GM12878 (cell line): ENCODE results near the gene VCL. TPM values are rescaled to one million over a fixed set of nuclear protein-coding genes. Genes with fewer than 3 reads are reported as not detected.

Experiments used
- ATAC-seq: fragments of 200-7000 bp; cut with Tn5 transposase; 3 replicates; pipeline ENCODE4 v1.9.1; 2020; ENCODE audit warnings: mild to moderate bottlenecking, moderate library complexity
- BruUV-seq: library from RNA; stranded (reverse); fragments of 400-500 nt; replicated peaks from 2 replicates; lab custom pipeline; 2021; lab: Mats Ljungman, UMichigan
- CTCF ChIA-PET: fragments of 300-600 bp; sonication (Branson Sonifier 250); formaldehyde crosslinking; extraction: SDS; loops from one replicate; lab custom pipeline; 2021; ENCODE audit warnings: inconsistent platforms; lab: Yijun Ruan, JAX
- POLR2A ChIA-PET: fragments of 350-600 bp; formaldehyde crosslinking; extraction: SDS; loops from one replicate; lab custom pipeline; 2021; ENCODE audit warnings: inconsistent platforms; lab: Charles Lee
- RAD21 ChIA-PET: fragments of 300-600 bp; sonication (Branson Sonifier 250); formaldehyde crosslinking; loops from one replicate; lab custom pipeline; 2023; ENCODE audit warnings: antibody characterized with exemption; ENCODE audit not compliant: unreplicated experiment; lab: Charles Lee
- SMC1A ChIA-PET: fragments of 300-600 bp; sonication (Branson Sonifier 250); formaldehyde crosslinking; loops from one replicate; lab custom pipeline; 2023; ENCODE audit not compliant: unreplicated experiment, uncharacterized antibody; lab: Charles Lee
- DNase-seq: peaks from one replicate; pipeline ENCODE4 v3.0.0-alpha.2; 2011; ENCODE audit warnings: low read depth, low spot score
- FAIRE-seq: peaks from 3 replicates; lab custom pipeline; 2011; peaks lifted over from hg19 to GRCh38; lab: Jason Lieb, UNC
- H2AFZ ChIP-seq: 2 replicates; pipeline ENCODE4 v1.6.0; 2011; ENCODE audit warnings: low read depth, low read length, control low read depth; ENCODE audit not compliant: control insufficient read depth
- H3K27ac ChIP-seq: 2 replicates; pipeline ENCODE4 v1.5.1; 2011; ENCODE audit warnings: control low read depth; ENCODE audit not compliant: control insufficient read depth, insufficient read depth
- H3K27me3 ChIP-seq, 2 experiments: replicated peaks in 1 of 2; 2 replicates each; pipeline versions ENCODE4 v1.6.0 to v1.6.1; 2011; ENCODE audit warnings: low read length in 1 of 2; ENCODE audit not compliant: control insufficient read depth in 2 of 2, insufficient read depth in 2 of 2
- H3K36me3 ChIP-seq, 2 experiments: 2 replicates each; pipeline ENCODE4 v1.5.1; 2011; ENCODE audit warnings: low read length in 1 of 2; ENCODE audit not compliant: control insufficient read depth in 2 of 2, insufficient read depth in 2 of 2
- H3K4me1 ChIP-seq: 2 replicates; pipeline ENCODE4 v1.6.1; 2011; ENCODE audit warnings: mild to moderate bottlenecking, low read length, moderate library complexity, mixed read lengths; ENCODE audit not compliant: control insufficient read depth, insufficient read depth
- H3K4me2 ChIP-seq: 2 replicates; pipeline ENCODE4 v1.6.0; 2011; ENCODE audit warnings: control low read depth; ENCODE audit not compliant: control insufficient read depth, insufficient read depth
- H3K4me3 ChIP-seq: fragments of 200-600 bp; sonication (generic); 2 replicates; pipeline ENCODE4 v1.5.1; 2016
- H3K79me2 ChIP-seq: 2 replicates; pipeline ENCODE4 v1.6.0; 2011; ENCODE audit warnings: low read length; ENCODE audit not compliant: control insufficient read depth, insufficient read depth
- H3K9ac ChIP-seq: 2 replicates; pipeline ENCODE4 v1.8.0; 2011; ENCODE audit warnings: low read length, control low read depth, mixed read lengths; ENCODE audit not compliant: control insufficient read depth, insufficient read depth
- H3K9me3 ChIP-seq: replicated peaks from 3 replicates; pipeline ENCODE4 v1.5.1; 2011; ENCODE audit warnings: mild to moderate bottlenecking, low read length; ENCODE audit not compliant: control insufficient read depth, insufficient read depth
- H4K20me1 ChIP-seq: 2 replicates; pipeline ENCODE4 v1.6.0; 2011; ENCODE audit not compliant: control insufficient read depth, insufficient read depth
- KAT2A ChIP-seq: conservative IDR thresholded peaks from 2 replicates; pipeline ENCODE4 v1.6.1; 2011; ENCODE audit warnings: low read depth, low read length; ENCODE audit not compliant: control insufficient read depth
- MEF2A ChIP-seq: IDR thresholded peaks from 2 replicates; pipeline ENCODE4 v1.6.1; 2011; ENCODE audit warnings: low read depth, mild to moderate bottlenecking, low read length, moderate library complexity; ENCODE audit not compliant: insufficient read depth
- WGBS: methylation state at CpG from one replicate; pipeline ENCODE4 v1.1.6; 2016; ENCODE audit warnings: low lambda C conversion rate; ENCODE audit not compliant: insufficient replicate concordance, insufficient coverage; ENCODE audit errors: missing lambda C conversion rate; 5-methylcytosine and 5-hydroxymethylcytosine counted together
- in situ Hi-C: fragments of 300-500 bp; cut with MboI; formaldehyde crosslinking; loops from 9 replicates; pipeline ENCODE4 v1.14.3; 2018; ENCODE audit warnings: mixed read lengths
- intact Hi-C: fragments of 100-400 bp; cut with micrococcal nuclease; formaldehyde crosslinking; loops from one replicate; pipeline ENCODE4 v1.14.2; 2022; ENCODE audit not compliant: unreplicated experiment
- polyA plus RNA-seq, 11 experiments: library from polyadenylated mRNA; depleted of rRNA in 4 of 11; unstranded in 6 of 11; stranded (reverse) in 5 of 11; fragments of >200 nt; fragmentation: Nextera tagmentation in 4 of 11; fragmentation: Illumina TruSeq in 1 of 11; extraction: Ambion mirVana in 4 of 11; extraction: Trizol in 1 of 11; gene quantifications; 1 replicate in 1 of 11; 2 replicates in 10 of 11; pipeline versions ENCODE4 v1.2.1 to v1.2.3, GENCODE V29; 2011 to 2016; ENCODE audit warnings: inconsistent platforms in 2 of 11, missing spikeins in 2 of 11, low read depth in 1 of 11
- total RNA-seq, 4 experiments: library from RNA; depleted of rRNA in 3 of 4; stranded (reverse); fragments of >200 nt in 3 of 4; fragmentation: Illumina TruSeq in 1 of 4; extraction: Trizol in 1 of 4; gene quantifications; 2 replicates each; pipeline versions ENCODE4 v1.2.1 to v1.2.3, GENCODE V29; 2013 to 2021
- TF ChIP-seq, protein P1 (sequence below): IDR thresholded peaks from 2 replicates; pipeline ENCODE4 v1.6.1; 2012; ENCODE audit warnings: mild to moderate bottlenecking, low read depth, low read length
- TF ChIP-seq, protein P2 (sequence below), 3 experiments: IDR thresholded peaks in 2 of 3; conservative IDR thresholded peaks in 1 of 3; 2 replicates each; pipeline ENCODE4 v1.5.1; 2011; ENCODE audit warnings: low read depth in 3 of 3, low read length in 3 of 3, mild to moderate bottlenecking in 3 of 3, control low read depth in 2 of 3, moderate library complexity in 2 of 3, inconsistent platforms in 1 of 3, mixed read lengths in 1 of 3; ENCODE audit not compliant: control insufficient read depth in 2 of 3, insufficient read depth in 1 of 3; ENCODE audit errors: extremely low read depth in 1 of 3

Gene VCL
- total and polyA plus RNA-seq, 10 of the 15 experiments (the other 5 are each of a cell fraction or from before 2014, with no cell fraction given), result 6.7 to 54.6 (median 24.3) TPM

DNA sequence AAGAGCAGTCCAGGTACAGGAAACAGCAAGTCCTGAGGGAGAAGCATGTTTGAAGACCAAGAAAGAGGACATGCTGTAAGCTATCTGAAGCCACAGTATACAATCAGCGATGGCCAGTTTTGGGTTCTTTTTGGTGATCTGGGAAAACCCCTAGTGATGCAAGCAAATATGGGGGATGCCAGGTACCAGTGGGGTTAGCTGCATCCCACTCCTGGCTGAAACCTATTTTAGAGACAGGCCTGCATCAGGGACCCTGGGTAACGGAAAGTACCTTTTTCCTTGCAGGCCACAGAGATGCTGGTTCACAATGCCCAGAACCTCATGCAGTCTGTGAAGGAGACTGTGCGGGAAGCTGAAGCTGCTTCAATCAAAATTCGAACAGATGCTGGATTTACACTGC lies 119.8 kb downstream of the VCL start (continued):
- TF ChIP-seq, protein P1, sequence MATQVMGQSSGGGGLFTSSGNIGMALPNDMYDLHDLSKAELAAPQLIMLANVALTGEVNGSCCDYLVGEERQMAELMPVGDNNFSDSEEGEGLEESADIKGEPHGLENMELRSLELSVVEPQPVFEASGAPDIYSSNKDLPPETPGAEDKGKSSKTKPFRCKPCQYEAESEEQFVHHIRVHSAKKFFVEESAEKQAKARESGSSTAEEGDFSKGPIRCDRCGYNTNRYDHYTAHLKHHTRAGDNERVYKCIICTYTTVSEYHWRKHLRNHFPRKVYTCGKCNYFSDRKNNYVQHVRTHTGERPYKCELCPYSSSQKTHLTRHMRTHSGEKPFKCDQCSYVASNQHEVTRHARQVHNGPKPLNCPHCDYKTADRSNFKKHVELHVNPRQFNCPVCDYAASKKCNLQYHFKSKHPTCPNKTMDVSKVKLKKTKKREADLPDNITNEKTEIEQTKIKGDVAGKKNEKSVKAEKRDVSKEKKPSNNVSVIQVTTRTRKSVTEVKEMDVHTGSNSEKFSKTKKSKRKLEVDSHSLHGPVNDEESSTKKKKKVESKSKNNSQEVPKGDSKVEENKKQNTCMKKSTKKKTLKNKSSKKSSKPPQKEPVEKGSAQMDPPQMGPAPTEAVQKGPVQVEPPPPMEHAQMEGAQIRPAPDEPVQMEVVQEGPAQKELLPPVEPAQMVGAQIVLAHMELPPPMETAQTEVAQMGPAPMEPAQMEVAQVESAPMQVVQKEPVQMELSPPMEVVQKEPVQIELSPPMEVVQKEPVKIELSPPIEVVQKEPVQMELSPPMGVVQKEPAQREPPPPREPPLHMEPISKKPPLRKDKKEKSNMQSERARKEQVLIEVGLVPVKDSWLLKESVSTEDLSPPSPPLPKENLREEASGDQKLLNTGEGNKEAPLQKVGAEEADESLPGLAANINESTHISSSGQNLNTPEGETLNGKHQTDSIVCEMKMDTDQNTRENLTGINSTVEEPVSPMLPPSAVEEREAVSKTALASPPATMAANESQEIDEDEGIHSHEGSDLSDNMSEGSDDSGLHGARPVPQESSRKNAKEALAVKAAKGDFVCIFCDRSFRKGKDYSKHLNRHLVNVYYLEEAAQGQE, result no peak
- TF ChIP-seq MEF2A, result 0 out of 2 replicates have a peak, but pooled peaks have one; percentile 33

DNA sequence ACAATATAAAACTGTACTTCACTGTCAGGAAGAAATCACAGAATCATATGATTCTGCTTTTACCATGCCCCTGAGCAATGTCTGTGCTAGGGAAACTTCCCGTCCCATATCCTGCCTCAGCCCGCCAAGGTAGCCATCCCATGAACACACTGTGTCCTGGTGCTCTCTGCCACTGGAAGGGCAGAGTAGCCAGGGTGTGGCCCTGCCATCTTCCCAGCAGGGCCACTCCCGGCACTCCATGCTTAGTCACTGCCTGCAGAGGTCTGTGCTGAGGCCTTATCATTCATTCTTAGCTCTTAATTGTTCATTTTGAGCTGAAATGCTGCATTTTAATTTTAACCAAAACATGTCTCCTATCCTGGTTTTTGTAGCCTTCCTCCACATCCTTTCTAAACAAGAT lies 120.9 kb downstream of the VCL start:
- no peak for FAIRE-seq
- TF ChIP-seq KAT2A, result no peak
- TF ChIP-seq, protein P2, sequence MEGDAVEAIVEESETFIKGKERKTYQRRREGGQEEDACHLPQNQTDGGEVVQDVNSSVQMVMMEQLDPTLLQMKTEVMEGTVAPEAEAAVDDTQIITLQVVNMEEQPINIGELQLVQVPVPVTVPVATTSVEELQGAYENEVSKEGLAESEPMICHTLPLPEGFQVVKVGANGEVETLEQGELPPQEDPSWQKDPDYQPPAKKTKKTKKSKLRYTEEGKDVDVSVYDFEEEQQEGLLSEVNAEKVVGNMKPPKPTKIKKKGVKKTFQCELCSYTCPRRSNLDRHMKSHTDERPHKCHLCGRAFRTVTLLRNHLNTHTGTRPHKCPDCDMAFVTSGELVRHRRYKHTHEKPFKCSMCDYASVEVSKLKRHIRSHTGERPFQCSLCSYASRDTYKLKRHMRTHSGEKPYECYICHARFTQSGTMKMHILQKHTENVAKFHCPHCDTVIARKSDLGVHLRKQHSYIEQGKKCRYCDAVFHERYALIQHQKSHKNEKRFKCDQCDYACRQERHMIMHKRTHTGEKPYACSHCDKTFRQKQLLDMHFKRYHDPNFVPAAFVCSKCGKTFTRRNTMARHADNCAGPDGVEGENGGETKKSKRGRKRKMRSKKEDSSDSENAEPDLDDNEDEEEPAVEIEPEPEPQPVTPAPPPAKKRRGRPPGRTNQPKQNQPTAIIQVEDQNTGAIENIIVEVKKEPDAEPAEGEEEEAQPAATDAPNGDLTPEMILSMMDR (IDR thresholded peaks at IDR 0.05 in 2 of 3, conservative IDR thresholded peaks at IDR 0.05 in 1 of 3; ENCODE audit: control insufficient read depth in 2 of 3, extremely low read depth in 1 of 3, insufficient read depth in 1 of 3, low read depth in 3 of 3, low read length in 3 of 3), result no peak

More for the DNA sequence above, 120.9 kb downstream of the VCL start:
- BruUV-seq, result no TSS peak
- H3K4me3 ChIP-seq, result no peak overlapping the region
- CTCF ChIA-PET, result interaction anchor here (0.6 to 1.7 kb wide), 4 partner anchors 9 to 95 kb away, joined by 3 to 9 read pairs (median 5); no protein-coding TSS in a partner anchor
- peaks cover 10% of the 10 kb centered on the region for H3K4me1 ChIP-seq
- POLR2A ChIA-PET, result no interaction called here
- DNase-seq (no peak), ATAC-seq (no peak)
- H3K27me3 ChIP-seq, result no peaks in the 10 kb centered on the region
- no peaks in the 10 kb centered on the region for H3K79me2 ChIP-seq
- no peak overlapping the region for H3K9ac ChIP-seq
- H3K36me3 ChIP-seq, result peaks cover 12 to 40% of the 10 kb centered on the region in 2 experiments
- intact Hi-C loops, result loop anchor here (5.0 kb wide), 1 partner anchor 113 kb away; no protein-coding TSS in a partner anchor
- no peaks in the 10 kb centered on the region for H3K9me3 ChIP-seq
- SMC1A ChIA-PET, result interaction anchor here (1.0 to 1.6 kb wide), 2 partner anchors 37 to 92 kb away, joined by 3 to 4 read pairs; no protein-coding TSS in a partner anchor
- no peak overlapping the region for H3K4me2 ChIP-seq
- RAD21 ChIA-PET, result interaction anchor here (0.8 to 1.5 kb wide), 3 partner anchors 17 to 233 kb away, joined by 3 to 5 read pairs (median 3); no protein-coding TSS in a partner anchor
- in situ Hi-C loops, result no loop called here
- H2AFZ ChIP-seq, result no peak overlapping the region
- no peaks in the 10 kb centered on the region for H4K20me1 ChIP-seq
- H3K27ac ChIP-seq, result no peak overlapping the region
- WGBS, result 93% methylated on average over 3 of the region's 3 CpGs
